Endothelial cell of umbilical vein (primary cell): Measurements from ENCODE around the gene EEA1. TPM values are rescaled to one million over a fixed set of nuclear protein-coding genes. Genes with fewer than 3 reads are reported as not detected.

Source experiments
- BruUV-seq: library from RNA; stranded (reverse); fragments of 400-500 nt; replicated peaks from 2 replicates; lab custom pipeline; 2021; lab: Mats Ljungman, UMichigan
- CTCF ChIA-PET: fragments of 300-600, 350-600 bp; sonication (Branson Sonifier 250); formaldehyde crosslinking; loops from one replicate; lab custom pipeline; 2021; ENCODE audit warnings: antibody characterized with exemption, inconsistent platforms; lab: Charles Lee
- POLR2A ChIA-PET: fragments of 300-600, 350-600 bp; sonication (Branson Sonifier 250); formaldehyde crosslinking; loops from one replicate; lab custom pipeline; 2021; ENCODE audit warnings: antibody characterized with exemption, inconsistent platforms; lab: Charles Lee
- DNase-seq: peaks from one replicate; pipeline ENCODE4 v3.0.0-alpha.2; 2011; ENCODE audit warnings: low read depth, low spot score
- FAIRE-seq: peaks from 2 replicates; lab custom pipeline; 2011; peaks lifted over from hg19 to GRCh38; lab: Jason Lieb, UNC
- H2AFZ ChIP-seq: 2 replicates; pipeline ENCODE4 v1.6.0; 2012; ENCODE audit warnings: low read depth, low read length, control low read depth, inconsistent platforms
- H3K27ac ChIP-seq: 2 replicates; pipeline ENCODE4 v1.5.1; 2011; ENCODE audit warnings: low read depth, mild to moderate bottlenecking, control low read depth, low read length, moderate library complexity; ENCODE audit not compliant: insufficient read depth
- H3K27me3 ChIP-seq, 2 experiments: 2 replicates each; pipeline versions ENCODE4 v1.6.0 to v1.6.1; 2011; ENCODE audit warnings: low read length in 2 of 2, mixed read lengths in 1 of 2; ENCODE audit not compliant: control insufficient read depth in 2 of 2, insufficient read depth in 2 of 2
- H3K36me3 ChIP-seq, 2 experiments: 2 replicates in 1 of 2; 3 replicates in 1 of 2; pipeline ENCODE4 v1.5.1; 2011; ENCODE audit warnings: low read length in 2 of 2, mild to moderate bottlenecking in 1 of 2, moderate library complexity in 1 of 2; ENCODE audit not compliant: control insufficient read depth in 2 of 2, insufficient read depth in 2 of 2; ENCODE audit errors: extremely low read depth in 1 of 2
- H3K4me1 ChIP-seq: 3 replicates; pipeline ENCODE4 v1.5.1; 2011; ENCODE audit warnings: mild to moderate bottlenecking, low read length; ENCODE audit not compliant: control insufficient read depth, insufficient read depth; ENCODE audit errors: extremely low read depth
- H3K4me2 ChIP-seq: 2 replicates; pipeline ENCODE4 v1.6.1; 2011; ENCODE audit warnings: low read length, control low read depth, mixed read lengths; ENCODE audit not compliant: insufficient read depth
- H3K4me3 ChIP-seq, 3 experiments: fragments of 200-600 bp in 1 of 3; sonication (generic), shearing (Covaris generic) in 1 of 3; replicated peaks in 1 of 3; 2 replicates each; pipeline ENCODE4 v1.5.1; 2011 to 2016; ENCODE audit warnings: control low read depth in 3 of 3, low read length in 3 of 3, mild to moderate bottlenecking in 2 of 3, inconsistent platforms in 1 of 3, low read depth in 1 of 3, moderate library complexity in 1 of 3; ENCODE audit not compliant: insufficient read depth in 1 of 3
- H3K79me2 ChIP-seq: 2 replicates; pipeline ENCODE4 v1.6.0; 2012; ENCODE audit warnings: low read length, inconsistent platforms; ENCODE audit not compliant: control insufficient read depth, insufficient read depth
- H3K9ac ChIP-seq: replicated peaks from 2 replicates; pipeline ENCODE3; 2011; ENCODE audit warnings: low read length, control low read depth; ENCODE audit not compliant: insufficient read depth; ENCODE audit errors: extremely low read depth
- H3K9me1 ChIP-seq: replicated peaks from 3 replicates; pipeline ENCODE4 v1.6.0; 2011; ENCODE audit warnings: mild to moderate bottlenecking, low read length; ENCODE audit not compliant: control insufficient read depth, insufficient read depth; ENCODE audit errors: extremely low read depth
- H3K9me3 ChIP-seq: replicated peaks from 2 replicates; pipeline ENCODE4 v1.5.1; 2012; ENCODE audit warnings: low read length, inconsistent platforms; ENCODE audit not compliant: control insufficient read depth, insufficient read depth
- H4K20me1 ChIP-seq: replicated peaks from 2 replicates; pipeline ENCODE3; 2011; ENCODE audit warnings: mild to moderate bottlenecking, low read length; ENCODE audit not compliant: control insufficient read depth, insufficient read depth; ENCODE audit errors: extremely low read depth
- EZH2 ChIP-seq: IDR thresholded peaks from 2 replicates; pipeline ENCODE4 v1.6.1; 2012; ENCODE audit warnings: borderline replicate concordance, low read depth, mild to moderate bottlenecking, moderate library complexity, low read length, inconsistent platforms; ENCODE audit not compliant: severe bottlenecking
- FOS ChIP-seq: IDR thresholded peaks from 2 replicates; pipeline ENCODE4 v1.6.1; 2011; ENCODE audit warnings: mild to moderate bottlenecking, low read length, moderate library complexity, borderline replicate concordance; ENCODE audit not compliant: insufficient read depth
- GATA2 ChIP-seq: IDR thresholded peaks from 2 replicates; pipeline ENCODE4 v1.7.0; 2011; ENCODE audit warnings: low read depth, mild to moderate bottlenecking, moderate library complexity, mixed read lengths, low read length; ENCODE audit not compliant: insufficient read length, insufficient read depth
- JUN ChIP-seq: IDR thresholded peaks from 2 replicates; pipeline ENCODE4 v1.6.1; 2011; ENCODE audit warnings: borderline replicate concordance, low read depth; ENCODE audit not compliant: insufficient read length, insufficient read depth
- MYC ChIP-seq: IDR thresholded peaks from one replicate; pipeline ENCODE4 v1.6.1; 2011; ENCODE audit warnings: mild to moderate bottlenecking, low read depth, low read length
- POLR2A ChIP-seq: IDR thresholded peaks from 2 replicates; pipeline ENCODE4 v1.6.1; 2012; ENCODE audit warnings: low read depth, mild to moderate bottlenecking, control low read depth, low read length
- POLR2AphosphoS5 ChIP-seq: IDR thresholded peaks from 2 replicates; pipeline ENCODE4 v1.6.1; 2012; ENCODE audit warnings: low read depth, mild to moderate bottlenecking, control low read depth, low read length, moderate library complexity; ENCODE audit not compliant: insufficient read depth
- dilution Hi-C: fragments of 300-500 bp; cut with MboI; formaldehyde crosslinking; loops from one replicate; pipeline ENCODE4 v1.15.0; 2019; ENCODE audit warnings: low sequenced_read_pairs; ENCODE audit not compliant: extremely low pct_ligation_motif_present
- intact Hi-C: fragments of 100-400 bp; cut with micrococcal nuclease; formaldehyde crosslinking; loops from one replicate; pipeline ENCODE4 v1.10.0; 2022
- polyA plus RNA-seq, 4 experiments: library from polyadenylated mRNA; depleted of rRNA in 3 of 4; stranded (reverse) in 3 of 4; unstranded in 1 of 4; fragments of >200 nt; gene quantifications; 2 replicates each; pipeline versions ENCODE4 v1.2.1 to v1.2.3, GENCODE V29; 2011 to 2012; ENCODE audit warnings: missing spikeins in 1 of 4
- total RNA-seq: library from RNA; stranded (reverse); gene quantifications from 2 replicates; pipeline ENCODE4 v1.2.3, GENCODE V29; 2021
- TF ChIP-seq, protein P1 (sequence below): IDR thresholded peaks from 2 replicates; pipeline ENCODE4 v1.6.1; 2011; ENCODE audit not compliant: insufficient read depth, insufficient read length
- TF ChIP-seq, protein P2 (sequence below), 2 donors: IDR thresholded peaks; 1 replicate in 1 of 2; 2 replicates in 1 of 2; pipeline ENCODE4 v1.5.1; 2011; ENCODE audit warnings: low read length in 2 of 2, mild to moderate bottlenecking in 2 of 2, moderate library complexity in 2 of 2, control low read depth in 1 of 2, inconsistent platforms in 1 of 2, low read depth in 1 of 2; ENCODE audit not compliant: insufficient read depth in 1 of 2; ENCODE audit errors: extremely low read depth in 1 of 2

Gene EEA1
- total and polyA plus RNA-seq, 2 donors (not counting 3 experiments of a cell fraction or from before 2014, with no cell fraction given), result 2.6 to 38.8 TPM

DNA sequence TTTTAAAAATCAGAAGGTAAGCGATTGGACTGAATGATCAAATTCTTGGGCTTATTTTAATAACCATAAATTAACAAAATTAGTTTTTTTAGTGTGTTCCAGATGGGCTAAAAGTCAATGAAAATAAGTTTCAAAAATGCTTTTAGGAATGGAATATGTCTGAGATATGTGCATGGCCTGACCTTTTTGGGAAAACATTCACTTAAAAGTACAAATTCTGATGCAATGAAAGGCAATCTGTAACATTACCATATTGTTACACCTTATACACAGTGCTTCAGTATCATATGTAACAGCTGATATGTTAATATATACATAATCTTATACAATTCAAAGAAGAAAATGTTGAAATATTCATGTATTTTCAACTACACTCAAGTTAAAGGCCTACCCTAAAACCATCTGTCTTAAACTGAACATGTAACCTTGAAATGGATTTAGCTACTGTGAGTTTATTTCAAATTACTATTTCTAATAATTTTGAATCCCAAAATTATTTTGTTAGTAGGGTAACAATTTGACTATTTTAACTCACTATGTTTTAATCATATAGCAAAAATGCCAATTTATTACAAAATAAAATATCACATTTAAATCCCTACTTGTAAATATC, 84.8 kb downstream of the EEA1 start:
- no peak for FAIRE-seq
- no peaks in the 10 kb centered on the region for H3K27me3 ChIP-seq
- H4K20me1 ChIP-seq, result no peaks in the 10 kb centered on the region
- dilution Hi-C loops (no loop called here), intact Hi-C loops (no loop called here)
- no peak overlapping the region for H3K9ac ChIP-seq
- POLR2A ChIA-PET, result no interaction called here
- H3K4me1 ChIP-seq, result no peaks in the 10 kb centered on the region
- H3K9me3 ChIP-seq, result no peaks in the 10 kb centered on the region
- H3K27ac ChIP-seq, result no peak overlapping the region
- H3K79me2 ChIP-seq, result no peaks in the 10 kb centered on the region
- CTCF ChIA-PET, result interaction anchor here (1.8 to 5.0 kb wide), 2 partner anchors 12 to 17 kb away, joined by 5 to 26 read pairs; no protein-coding TSS in a partner anchor
- no peak overlapping the region for H3K4me3 ChIP-seq
- DNase-seq, result no peak
- TF ChIP-seq, protein P1, sequence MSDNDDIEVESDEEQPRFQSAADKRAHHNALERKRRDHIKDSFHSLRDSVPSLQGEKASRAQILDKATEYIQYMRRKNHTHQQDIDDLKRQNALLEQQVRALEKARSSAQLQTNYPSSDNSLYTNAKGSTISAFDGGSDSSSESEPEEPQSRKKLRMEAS, result no peak
- TF ChIP-seq POLR2A (no peak), MYC (no peak), FOS (no peak), POLR2AphosphoS5 (no peak), JUN (no peak), EZH2 (no peak), GATA2 (no peak)
- TF ChIP-seq, protein P2, sequence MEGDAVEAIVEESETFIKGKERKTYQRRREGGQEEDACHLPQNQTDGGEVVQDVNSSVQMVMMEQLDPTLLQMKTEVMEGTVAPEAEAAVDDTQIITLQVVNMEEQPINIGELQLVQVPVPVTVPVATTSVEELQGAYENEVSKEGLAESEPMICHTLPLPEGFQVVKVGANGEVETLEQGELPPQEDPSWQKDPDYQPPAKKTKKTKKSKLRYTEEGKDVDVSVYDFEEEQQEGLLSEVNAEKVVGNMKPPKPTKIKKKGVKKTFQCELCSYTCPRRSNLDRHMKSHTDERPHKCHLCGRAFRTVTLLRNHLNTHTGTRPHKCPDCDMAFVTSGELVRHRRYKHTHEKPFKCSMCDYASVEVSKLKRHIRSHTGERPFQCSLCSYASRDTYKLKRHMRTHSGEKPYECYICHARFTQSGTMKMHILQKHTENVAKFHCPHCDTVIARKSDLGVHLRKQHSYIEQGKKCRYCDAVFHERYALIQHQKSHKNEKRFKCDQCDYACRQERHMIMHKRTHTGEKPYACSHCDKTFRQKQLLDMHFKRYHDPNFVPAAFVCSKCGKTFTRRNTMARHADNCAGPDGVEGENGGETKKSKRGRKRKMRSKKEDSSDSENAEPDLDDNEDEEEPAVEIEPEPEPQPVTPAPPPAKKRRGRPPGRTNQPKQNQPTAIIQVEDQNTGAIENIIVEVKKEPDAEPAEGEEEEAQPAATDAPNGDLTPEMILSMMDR (IDR thresholded peaks at IDR 0.05; ENCODE audit: extremely low read depth in 1 of 2, insufficient read depth in 1 of 2, low read depth in 1 of 2, low read length in 2 of 2), result no peak
- no peak overlapping the region for H2AFZ ChIP-seq
- peaks cover 0 to 8% of the 10 kb centered on the region in 2 experiments for H3K36me3 ChIP-seq
- H3K4me2 ChIP-seq, result no peak overlapping the region
- no peaks in the 10 kb centered on the region for H3K9me1 ChIP-seq
- no TSS peak for BruUV-seq
